GM21717 (cell line): Measurements from ENCODE around the gene ARHGEF35.
"Not testable (repeated sequence)": the region's sequence is repeated elsewhere in the genome, so short reads cannot be mapped to it uniquely, and the experiment has no call there.

Source experiments
- ATAC-seq: cut with Tn5 transposase; IDR thresholded peaks from one replicate; pipeline ENCODE4 v1.9.1; 2021; ENCODE audit warnings: mild to moderate bottlenecking, moderate library complexity; ENCODE audit not compliant: unreplicated experiment

ARHGEF35 gene

DNA sequence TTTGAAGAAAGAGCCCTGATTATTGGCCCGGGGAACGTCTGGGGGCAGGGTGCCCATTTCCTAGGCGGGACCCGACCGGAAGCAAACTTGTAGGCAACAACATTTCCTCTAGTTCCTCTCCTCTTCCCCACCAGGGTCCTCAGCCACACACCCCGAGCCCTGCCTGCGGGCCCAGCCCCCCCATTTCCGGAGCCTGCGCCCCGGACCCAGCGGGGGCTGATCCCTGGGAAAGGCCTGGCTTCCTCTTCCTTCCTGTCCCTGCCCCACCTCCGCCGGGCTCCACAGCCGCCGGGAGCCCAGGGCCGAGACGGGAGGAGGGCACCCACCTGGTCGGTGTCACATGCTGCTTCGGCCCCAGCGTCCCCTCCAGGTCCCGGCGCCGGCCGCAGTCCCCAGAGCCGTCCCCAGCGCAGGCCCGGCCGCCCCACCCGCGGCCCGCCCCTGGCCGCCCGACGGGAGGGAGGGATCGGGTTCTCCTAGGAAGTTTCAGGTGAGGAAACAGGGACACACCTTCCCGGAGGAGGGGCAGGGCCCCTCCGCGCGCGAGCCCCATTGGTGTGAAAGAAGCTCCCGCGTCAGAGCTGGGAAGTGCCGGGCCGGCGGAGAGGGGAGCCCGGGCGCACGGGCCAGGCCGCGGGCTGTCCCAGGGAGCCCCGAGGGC lies at the start of gene ARHGEF35:
ARHGEF35 (minus strand) TSS at position 622 of the 661 bp plus-strand sequence. CDS start 7,450 bp downstream, outside the sequence.
- ATAC-seq = peak; percentile 63

DNA sequence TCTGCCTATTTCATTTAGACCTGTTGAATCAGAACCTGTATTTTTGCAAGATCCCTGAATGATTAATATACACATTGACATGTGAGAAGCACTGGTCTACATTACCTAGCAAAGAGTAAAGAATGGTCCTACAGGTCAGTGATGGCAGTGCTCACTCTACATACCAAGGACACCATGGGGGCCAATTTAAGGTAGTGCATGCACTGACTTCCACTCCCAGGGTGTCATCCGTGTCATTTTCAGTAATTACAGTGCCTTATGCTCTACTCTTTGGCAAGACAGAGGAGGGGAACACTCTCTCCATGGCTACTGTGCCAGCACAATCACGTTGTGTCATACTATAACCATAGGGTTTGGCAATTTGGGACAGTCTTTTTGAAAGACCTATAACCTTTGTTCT lies 49.7 kb upstream of the ARHGEF35 start:
- ATAC-seq = not testable (repeated sequence)

DNA sequence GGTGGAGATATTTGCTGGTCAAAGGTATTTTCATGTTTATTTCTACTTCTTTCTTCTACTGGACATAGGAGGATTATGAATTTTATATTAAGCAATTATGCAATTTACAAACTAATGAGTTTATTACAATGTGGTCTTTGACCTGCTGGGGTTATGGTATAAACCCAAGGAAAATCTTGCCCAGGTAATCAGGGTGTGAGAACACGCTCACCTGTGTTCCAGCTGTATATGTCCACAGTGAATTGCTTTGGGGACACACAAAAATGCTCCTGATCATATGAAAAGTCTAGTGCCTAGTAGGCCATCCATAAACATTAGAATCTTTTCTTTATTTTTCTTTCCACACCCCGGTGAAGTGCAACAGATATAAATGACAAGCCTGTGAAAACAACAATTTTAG lies 43.7 kb upstream of the ARHGEF35 start, which contains the start of gene OR2A42:
OR2A42 (minus strand) TSS at position 241 of the 400 bp plus-strand sequence. CDS start 6,762 bp downstream, outside the sequence.
- ATAC-seq = not testable (repeated sequence)

DNA sequence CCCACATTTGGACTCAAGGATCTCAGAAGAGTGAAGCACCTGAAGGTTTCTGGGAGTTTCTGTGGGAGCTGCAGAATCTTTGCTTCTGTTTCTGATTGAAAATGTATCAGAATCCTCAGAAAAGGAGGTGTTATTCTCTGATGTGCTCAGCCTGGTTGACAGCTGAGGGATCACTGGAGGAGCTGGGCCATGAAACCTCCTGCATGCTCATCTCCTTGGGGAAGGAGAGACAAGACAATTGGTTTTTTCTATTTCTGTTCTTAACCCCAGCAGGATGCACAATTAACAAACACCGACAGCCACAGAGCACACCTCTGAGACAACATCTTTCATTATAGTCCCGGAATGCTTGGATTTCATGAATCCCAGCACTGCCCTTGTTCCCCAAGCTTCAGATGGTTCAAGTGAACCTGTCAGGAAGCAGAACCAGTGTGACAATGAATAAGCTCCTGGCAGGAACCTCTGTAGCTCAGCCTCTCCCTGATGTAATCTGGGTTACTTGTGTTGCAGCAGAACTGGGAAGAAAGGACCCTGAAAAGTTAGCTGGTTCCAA lies 43.0 kb upstream of the ARHGEF35 start:
- ATAC-seq = not testable (repeated sequence)

DNA sequence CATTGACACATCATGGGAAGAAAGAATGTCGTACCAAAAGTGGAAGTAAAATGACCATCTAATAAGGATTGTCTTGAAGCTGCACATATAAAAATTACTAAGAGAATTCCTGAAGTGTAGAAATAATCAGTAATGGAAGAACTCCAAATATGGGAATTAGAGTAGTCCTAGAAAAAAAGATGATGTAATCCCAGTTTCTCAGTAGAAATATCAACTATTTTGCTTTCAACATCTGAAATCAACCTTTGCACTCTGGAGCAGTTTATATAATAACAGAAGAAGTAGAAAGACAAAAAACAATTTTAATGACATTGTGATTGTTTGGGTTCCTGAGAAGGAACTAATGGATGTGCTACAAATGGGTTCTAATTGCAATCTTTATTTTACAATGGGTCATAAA lies 37.4 kb upstream of the ARHGEF35 start:
- not testable (repeated sequence) for ATAC-seq

DNA sequence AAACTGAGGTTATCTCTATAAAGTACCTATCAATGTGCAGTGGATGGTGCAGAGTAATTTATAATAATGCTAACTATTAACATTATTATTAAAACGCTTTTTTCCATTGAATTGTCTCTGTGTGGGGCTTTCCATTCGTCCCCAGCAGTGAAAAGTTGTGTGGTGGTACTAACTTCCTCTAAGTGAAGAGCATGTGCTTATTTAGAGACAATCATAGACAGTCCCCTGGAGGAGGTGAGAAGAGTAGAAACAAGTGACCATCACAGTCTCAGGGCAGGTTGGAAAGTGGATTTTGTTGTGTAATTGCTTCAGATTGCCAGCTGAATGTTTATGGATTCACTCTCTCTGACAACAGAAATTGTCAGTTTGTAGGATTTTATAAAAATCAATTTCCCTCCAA lies 35.4 kb upstream of the ARHGEF35 start:
- ATAC-seq = not testable (repeated sequence)

DNA sequence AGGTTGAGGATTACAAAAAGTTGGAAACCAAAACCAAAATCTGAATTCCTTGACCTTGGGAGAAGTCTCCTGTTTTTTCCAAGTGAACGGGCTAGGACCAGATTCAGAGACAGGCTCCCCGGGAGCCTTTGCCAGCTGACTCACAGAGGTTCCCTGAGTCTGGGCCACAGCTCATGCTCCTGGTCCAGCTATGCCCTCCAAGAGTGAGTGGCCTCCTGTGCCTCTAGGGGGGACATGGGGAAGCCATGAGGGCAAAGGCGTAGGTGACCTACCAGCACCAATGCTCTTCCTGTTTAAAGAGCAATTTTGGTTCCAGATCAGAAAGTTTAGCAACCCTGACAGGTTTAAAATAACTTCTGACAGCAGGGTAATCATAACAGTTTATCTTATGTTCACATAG lies 33.2 kb upstream of the ARHGEF35 start:
- not testable (repeated sequence) for ATAC-seq

DNA sequence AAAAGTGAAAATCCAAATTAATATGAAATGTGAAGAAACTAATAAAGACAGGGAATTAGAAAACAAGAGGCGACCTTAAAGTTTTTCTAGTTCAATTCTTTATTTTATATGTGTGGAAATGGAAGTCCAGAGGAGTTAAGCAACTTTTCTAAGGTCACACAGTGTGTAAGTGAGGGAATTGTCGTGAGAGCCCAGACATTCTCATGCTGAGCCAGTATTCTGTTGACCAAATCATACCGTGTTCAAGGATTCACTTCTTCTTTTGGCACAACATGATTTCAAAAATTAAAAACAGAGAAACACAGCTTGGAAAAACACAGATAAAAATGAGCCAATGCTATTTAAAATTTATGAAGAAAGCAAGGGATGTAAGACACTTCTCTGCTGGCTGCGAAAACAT lies 31.2 kb upstream of the ARHGEF35 start:
- ATAC-seq = not testable (repeated sequence)

DNA sequence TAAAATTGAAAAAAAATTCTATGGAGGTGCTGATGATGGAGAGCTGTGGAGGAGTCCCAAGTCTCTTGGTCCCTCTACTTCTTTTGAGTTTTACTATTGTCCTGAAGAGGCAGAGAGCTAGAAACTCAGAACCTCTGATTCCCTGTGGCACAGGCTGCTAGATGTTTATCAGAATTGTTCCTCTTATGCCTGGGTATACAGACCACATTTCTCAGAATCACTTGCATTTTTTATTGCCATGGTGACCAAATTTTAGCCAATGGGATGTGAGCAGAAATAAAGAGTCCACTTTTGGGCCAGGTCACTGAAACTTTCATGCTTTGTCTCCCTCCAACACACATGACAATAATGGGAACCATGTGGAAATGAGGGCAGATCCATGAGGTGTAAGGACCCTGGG lies 28.0 kb upstream of the ARHGEF35 start:
- ATAC-seq = not testable (repeated sequence)

DNA sequence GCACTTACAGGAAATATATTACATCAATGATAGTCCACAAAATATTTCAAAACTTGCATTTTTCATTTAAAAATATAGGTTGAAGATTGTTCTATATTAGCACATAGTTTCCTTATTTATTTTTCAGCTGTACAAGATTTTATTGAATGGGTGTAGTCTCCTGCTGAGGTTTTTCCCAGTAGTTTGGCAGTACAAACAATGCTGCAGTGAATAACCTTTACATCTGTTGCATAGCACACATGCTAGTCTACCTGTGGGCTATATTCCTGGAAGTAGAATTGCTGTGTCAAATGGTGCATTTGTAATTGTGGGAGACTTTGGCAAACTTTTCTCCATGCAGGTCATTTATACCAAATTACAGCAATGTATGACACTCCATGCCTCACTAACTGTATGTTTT lies 24.9 kb upstream of the ARHGEF35 start:
- not testable (repeated sequence) for ATAC-seq

DNA sequence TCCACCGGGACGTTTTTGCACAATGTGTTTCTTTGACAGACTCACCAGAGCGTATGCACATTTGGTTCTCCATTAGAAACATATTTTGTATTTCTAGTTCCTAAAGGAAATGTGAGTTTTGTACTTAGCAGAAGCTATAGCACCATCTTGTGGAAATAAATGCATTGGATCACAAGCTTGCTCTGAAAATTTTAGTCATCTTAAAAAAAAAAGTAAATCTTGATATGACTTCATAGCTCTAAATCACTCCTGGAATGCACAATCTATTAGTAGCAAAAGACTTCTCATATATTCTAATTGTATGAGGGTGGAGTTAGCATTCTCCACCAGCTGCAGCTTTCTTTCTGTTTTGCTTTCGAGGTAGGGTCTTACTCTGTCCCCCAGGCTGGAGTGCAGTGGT lies 23.5 kb upstream of the ARHGEF35 start:
- ATAC-seq = peak; percentile 47

DNA sequence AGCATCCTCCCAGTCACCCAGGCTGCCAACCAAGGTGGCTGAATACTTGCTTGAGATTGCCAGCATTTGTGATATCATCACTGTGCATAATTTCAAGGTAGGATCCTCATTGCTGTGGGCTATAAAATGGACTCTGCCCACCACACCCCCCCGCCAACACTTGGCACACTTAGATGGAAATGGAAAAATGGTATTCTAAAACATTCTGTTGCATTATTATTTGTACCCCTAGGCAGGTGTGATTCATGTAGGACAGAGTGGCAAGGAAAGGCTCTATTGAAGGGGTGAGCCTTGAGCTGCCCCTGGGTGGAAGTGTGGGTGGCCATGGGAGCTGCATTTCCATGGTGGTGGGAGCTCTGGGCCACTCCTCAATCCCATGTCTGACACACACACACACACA lies 22.9 kb upstream of the ARHGEF35 start:
- ATAC-seq = not testable (repeated sequence)

DNA sequence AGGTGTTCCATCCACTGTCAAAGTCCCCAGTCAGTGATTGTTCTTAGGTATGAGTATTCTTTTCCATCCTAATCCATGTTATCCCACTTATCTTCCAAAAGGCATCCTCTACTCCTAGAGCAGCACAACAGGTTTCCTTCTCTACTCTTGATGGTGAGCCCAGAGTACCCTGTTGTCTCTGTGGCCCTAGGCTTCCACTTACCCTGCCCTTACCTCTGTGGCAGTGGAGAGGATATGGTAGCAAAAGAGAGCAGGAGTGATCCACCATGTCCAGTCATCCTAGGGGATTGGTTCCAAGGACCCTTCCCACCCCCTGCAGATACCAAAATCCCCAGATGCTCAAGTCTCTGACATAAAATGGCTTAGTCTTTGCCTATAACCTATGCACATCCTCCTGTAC lies 21.6 kb upstream of the ARHGEF35 start:
- not testable (repeated sequence) for ATAC-seq

DNA sequence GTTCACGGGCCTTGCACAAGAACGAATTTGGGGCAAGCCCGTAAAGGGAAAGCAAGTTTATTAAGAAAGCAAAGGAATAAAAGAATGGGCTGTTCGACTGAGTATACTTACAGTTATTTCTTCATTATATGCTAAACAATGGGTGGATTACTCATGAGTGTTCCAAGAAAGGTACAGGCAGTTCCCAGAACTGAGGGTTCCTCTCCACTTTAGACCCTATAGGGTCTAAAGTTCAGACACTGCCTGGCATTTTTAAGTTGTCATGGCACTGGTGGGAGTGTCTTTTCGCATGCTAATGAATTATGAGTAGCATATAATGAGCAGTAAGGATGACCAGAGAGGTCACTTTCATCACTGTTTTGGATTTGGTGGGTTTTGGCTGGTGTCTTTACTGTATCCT lies 9.7 kb upstream of the ARHGEF35 start:
- not testable (repeated sequence) for ATAC-seq

DNA sequence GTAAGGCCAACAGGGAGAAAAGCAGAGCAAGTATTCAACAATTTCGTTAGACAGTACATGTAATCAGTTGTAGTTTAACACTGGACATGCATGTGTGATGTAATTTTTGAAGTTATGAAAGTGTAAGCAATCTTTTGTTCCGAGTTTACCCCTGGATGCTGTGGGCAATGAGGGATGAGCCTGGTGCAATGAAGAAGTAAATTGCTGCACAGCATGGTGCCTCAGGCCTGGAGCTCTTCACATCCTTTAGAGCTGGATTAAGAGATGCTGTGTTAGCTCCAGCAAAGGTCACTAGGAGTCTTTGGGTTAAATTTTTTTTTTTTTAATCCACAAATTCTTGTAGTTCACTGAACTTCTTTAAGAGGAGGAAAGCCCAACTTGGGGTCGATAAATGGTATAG lies 7.5 kb upstream of the ARHGEF35 start:
- ATAC-seq = not testable (repeated sequence)

DNA sequence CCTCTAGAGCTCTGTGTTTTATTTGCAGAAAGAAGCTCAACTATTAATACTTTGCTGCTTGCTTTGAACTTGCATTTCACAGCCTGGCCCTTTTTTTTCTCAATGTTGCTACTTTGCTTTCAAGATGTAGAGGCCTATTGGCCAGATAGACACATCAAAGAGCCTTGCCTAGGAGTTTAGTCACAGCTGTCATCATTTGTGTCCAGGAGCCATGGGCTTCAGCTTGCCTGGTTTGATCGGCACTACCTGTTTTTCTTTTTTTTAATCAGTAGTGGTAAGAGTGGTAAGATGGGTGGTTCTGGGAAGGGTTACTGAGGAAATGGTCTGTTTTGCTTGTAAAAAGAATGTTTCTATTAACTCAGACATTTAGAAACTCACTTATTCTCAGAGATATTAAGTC lies 6.3 kb upstream of the ARHGEF35 start:
- peak; percentile 37 for ATAC-seq

DNA sequence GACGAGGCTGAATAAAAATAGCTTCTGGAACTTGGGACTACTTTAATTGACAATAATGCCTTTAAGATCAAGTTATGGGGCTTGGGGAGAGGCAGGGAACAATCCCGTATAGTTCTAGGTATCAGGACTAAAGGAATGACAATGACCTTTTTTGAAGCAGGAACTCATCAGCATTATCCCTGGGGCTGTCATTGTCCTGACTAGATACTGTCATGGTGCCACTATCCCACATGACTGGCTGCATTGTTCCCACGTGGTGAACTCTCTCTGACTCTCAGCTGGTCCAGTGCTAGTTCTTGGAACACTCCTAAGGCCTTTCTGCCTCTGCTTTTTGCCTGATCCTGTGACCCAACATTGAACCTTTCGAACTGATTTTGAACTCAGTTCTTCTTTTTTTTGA lies 3.3 kb upstream of the ARHGEF35 start:
- ATAC-seq = not testable (repeated sequence)

DNA sequence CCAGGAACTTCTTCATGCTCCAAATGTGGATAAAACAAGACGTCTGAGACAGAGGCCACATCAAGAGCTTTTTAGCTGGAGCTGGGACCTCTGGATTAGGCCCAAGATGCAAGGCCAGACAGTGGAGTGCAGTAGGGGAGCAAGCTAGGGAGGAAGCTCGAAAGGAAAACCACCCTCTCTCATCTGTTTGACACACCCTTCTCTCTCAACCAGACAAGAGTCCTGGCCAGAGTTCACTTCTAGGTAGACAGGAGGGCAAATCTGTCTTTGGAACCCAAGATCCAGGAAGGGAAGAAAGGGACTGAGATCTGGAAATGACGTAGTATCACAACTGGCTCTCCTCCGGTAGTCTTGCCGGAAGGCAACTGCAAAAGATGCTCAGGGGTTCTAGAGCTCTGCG lies 1.2 kb downstream of the ARHGEF35 start:
- not testable (repeated sequence) for ATAC-seq

DNA sequence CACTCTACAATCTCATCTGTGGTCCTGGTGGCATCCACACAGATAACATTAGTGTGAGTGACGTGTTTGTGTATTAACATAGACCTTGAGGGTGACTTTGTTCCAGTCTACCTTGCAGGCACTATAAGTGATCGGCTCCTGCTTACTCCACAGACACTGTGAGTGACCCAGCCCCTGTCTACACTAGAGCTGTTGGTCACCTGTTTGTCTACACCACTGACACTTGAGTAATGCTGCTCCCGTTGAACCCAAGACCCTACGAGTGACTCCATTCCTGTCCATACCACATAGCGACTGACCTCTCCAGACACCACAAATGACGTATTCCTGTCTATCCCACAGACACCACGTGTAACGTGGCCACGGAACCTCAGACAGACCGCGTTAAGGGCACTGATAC lies 1.9 kb downstream of the ARHGEF35 start:
- not testable (repeated sequence) for ATAC-seq

DNA sequence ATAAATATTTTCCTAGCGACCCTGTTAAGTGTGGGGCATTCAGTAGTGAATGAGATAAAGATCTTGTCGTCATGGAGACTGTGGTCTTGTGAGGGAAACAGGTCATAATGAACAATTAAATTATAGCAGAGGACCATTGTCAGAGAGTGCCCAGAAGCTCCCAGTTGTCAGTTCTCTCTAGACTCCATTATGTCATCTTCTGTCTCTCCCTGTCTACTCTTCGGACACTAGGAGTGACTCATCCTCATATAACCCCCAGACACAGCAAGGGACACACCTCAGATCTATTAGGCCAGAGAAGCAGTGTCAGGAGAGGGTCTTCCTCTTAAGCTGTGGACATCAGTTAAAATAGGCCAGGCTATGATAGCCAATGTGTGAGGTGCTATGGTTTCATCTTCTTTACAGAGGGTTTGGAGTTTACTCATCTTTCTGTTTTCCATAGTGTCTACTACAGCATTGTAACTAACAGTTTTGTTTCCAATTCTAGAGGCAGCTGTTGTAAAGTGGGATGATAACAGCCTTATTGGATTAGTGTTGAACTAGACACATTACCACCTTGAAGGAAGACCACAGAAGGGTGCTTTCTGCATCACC lies 7.0 kb downstream of the ARHGEF35 start:
- not testable (repeated sequence) for ATAC-seq

DNA sequence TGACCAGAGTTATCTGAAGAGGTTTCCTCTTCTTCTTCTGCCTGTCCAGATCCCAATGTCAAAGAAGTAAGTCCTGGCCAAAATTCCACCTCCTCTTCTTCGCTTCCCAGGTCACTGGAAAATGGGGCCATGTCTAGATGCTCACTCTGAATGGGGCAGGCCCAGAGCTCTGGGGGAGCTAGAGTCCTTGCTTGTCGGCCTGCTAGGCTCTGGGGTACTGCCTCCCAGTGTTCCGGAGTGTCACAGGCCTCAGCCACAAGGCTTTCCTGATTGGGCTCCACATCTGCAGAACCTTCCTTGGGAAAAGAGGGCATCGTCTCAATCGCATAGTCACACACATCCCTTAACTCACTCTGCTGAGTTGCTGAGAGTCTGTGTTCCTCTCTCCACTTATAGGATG lies 7.8 kb downstream of the ARHGEF35 start:
- not testable (repeated sequence) for ATAC-seq

DNA sequence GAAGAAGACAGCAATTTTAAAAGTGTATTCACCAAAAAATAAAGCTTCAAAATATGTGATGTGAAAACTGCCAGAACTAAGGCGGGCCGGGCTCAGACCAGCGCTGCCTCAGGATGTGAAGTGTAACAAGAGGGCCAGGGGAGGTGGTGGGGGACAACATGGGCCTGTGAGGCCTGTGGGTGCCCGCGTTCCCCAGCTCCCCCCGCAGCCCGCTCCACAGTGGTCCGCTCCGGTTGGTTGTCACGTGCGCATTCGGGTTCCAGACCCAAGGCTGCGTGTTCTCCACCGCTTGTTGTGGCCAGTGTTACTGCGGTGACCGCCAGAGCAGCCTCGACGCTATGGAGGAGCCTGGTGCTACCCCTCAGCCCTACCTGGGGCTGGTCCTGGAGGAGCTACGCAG lies 12.5 kb downstream of the ARHGEF35 start, which contains the start of gene CTAGE4:
CTAGE4 (plus strand) TSS at position 301 of the 400 bp plus-strand sequence; CDS start at position 339, 38 bp downstream.
- ATAC-seq = not testable (repeated sequence)
